Kidney glomerular epithelial cell (primary cell): ENCODE measurements around the gene TMEM62.
"Not testable (repeated sequence)": the region's sequence is repeated elsewhere in the genome, so short reads cannot be mapped to it uniquely, and the experiment has no call there.

Experiments used
- DNase-seq: peaks from one replicate; lab custom pipeline; 2025; lab: John Stamatoyannopoulos, UW

The TMEM62 gene

GRCh38 chr15:43210172-43210745, 76.9 kb downstream of the TMEM62 start:
- DNase-seq: no peak

GRCh38 chr15:43210807-43211206, 77.4 kb downstream of the TMEM62 start:
- no peak for DNase-seq

GRCh38 chr15:43211224-43211735, 77.9 kb downstream of the TMEM62 start:
- DNase-seq: no peak

- DNase-seq: no peak
These were observed 78.9 kb downstream of the TMEM62 start for GRCh38 chr15:43212299-43212698.

- no peak for DNase-seq
These were observed 79.6 kb downstream of the TMEM62 start for GRCh38 chr15:43212951-43213350.

GRCh38 chr15:43213466-43213865, 80.1 kb downstream of the TMEM62 start:
- no peak for DNase-seq

GRCh38 chr15:43214169-43214568, 80.8 kb downstream of the TMEM62 start:
- DNase-seq: no peak

GRCh38 chr15:43214592-43215295, 81.4 kb downstream of the TMEM62 start:
- no peak for DNase-seq

GRCh38 chr15:43215961-43216360, 82.6 kb downstream of the TMEM62 start:
- no peak for DNase-seq

- no peak for DNase-seq
These were observed 85.7 kb downstream of the TMEM62 start for GRCh38 chr15:43218908-43219706.

- DNase-seq: no peak
These were observed 86.8 kb downstream of the TMEM62 start for GRCh38 chr15:43219929-43220928.

- DNase-seq: no peak
These were observed 87.6 kb downstream of the TMEM62 start, which contains the start of gene EPB42 for GRCh38 chr15:43220991-43221403. Gene EPB42, minus strand, starts transcription at chr15:43221018. Its CDS starts 193 bp downstream, at chr15:43220825.

GRCh38 chr15:43221422-43221821, 88.0 kb downstream of the TMEM62 start:
- DNase-seq: no peak

- DNase-seq: peak; percentile 38
These were observed 92.0 kb downstream of the TMEM62 start for GRCh38 chr15:43225201-43225949.

GRCh38 chr15:43225950-43226255, 92.5 kb downstream of the TMEM62 start:
- not testable (repeated sequence) for DNase-seq

GRCh38 chr15:43226436-43227305, 93.3 kb downstream of the TMEM62 start:
- DNase-seq: no peak

GRCh38 chr15:43229977-43230376, 96.6 kb downstream of the TMEM62 start:
- DNase-seq: no peak

- DNase-seq: no peak
These were observed 97.3 kb downstream of the TMEM62 start for GRCh38 chr15:43230640-43231115.

- no peak for DNase-seq
These were observed 99.0 kb downstream of the TMEM62 start for GRCh38 chr15:43232289-43232874.
